Iris pigment epithelial cell (primary cell): ENCODE data around the gene ITGBL1.
A peak's percentile ranks its signal among the peaks of the same experiment; 100 is the strongest.

Experiments used
- DNase-seq: peaks from one replicate; pipeline ENCODE4 v3.0.0-alpha.2; 2011; ENCODE audit warnings: low read depth

ITGBL1 gene

GRCh38 chr13:101567841-101568240, 115.4 kb downstream of the ITGBL1 start:
- no peak for DNase-seq

GRCh38 chr13:101569807-101570206, 117.3 kb downstream of the ITGBL1 start:
- DNase-seq: no peak

- DNase-seq: peak; percentile 52
These were observed 117.9 kb downstream of the ITGBL1 start for GRCh38 chr13:101570410-101570809.

GRCh38 chr13:101572456-101572855, 120.0 kb downstream of the ITGBL1 start:
- peak; percentile 28 for DNase-seq

DNA sequence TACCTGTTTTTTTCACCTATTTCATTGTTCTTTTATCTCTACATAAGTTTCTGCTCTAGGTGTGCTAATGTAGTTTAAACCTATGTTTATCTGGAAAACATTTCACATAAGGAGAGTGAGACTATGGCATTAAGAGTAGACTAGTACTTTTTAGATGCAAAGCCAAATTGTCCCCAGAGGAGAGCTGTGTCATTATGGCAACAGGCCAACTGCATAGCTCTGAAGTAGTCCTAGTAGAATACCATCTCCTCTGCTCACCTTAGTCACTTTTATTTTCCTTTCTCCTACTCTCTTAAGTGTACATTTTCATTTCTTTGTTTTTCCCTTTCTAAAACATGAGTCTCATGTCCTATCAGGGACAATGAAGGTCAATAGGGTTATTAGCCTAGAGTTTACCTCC, 123.1 kb downstream of the ITGBL1 start:
- no peak for DNase-seq

- peak; percentile 95 for DNase-seq
These were observed 124.0 kb downstream of the ITGBL1 start for GRCh38 chr13:101576455-101576854.

DNA sequence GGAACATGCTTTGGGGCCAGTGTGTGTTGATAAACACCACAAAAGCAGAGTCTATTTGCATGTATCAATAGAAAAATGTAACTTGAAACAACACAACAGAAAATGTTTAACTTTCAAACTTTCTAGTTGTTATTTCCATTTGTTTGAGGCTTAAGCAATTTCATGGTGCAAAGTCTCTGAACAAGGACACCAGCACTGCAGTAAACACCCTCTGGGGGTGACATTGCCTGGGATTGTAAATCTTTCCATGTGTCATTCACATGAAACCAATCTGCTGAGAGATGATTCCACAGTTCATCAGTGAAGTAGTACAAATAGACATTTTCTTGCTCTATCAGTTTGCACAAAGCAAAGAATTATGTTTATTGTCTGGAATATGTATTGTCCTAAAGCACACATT, 124.5 kb downstream of the ITGBL1 start:
- DNase-seq: peak; percentile 40

GRCh38 chr13:101579281-101579802, 126.9 kb downstream of the ITGBL1 start:
- peak; percentile 80 for DNase-seq

DNA sequence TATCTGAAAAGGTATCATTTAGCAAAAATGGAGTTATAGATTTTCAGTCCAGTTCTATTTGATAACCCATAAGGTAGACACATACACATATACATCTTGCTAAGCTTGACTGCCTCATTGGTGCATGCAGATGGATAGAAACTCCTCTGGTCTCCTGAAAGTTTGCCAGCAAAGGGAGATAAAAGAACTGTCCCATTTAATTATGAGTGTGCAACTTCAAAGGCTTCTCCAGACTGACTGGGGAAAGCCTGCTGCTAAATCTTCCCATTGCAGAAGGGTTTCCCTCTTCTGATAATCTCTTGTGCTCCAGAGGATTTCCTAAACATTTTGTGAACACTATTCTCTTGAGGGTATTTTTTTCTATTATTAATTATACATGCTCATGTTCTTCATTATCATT, 131.9 kb downstream of the ITGBL1 start:
- DNase-seq: no peak

DNA sequence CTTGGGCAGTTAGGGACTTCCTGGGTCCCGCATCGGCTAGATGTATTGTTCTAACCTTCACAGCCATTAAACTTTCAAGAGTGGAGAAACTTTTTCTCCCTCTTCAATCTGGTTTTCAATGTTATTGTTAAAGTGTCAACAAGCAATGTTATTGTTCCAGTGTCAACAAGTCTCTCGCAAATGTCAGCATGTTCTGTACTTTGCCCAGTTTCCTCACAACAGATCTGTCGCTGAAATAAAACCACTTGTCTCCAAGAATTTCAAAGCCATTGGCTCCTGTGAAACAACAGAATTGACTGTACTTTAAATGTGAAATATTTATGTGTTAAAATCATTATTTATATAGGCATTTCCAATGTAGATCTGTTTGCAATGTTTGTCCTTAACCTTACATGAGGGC, 138.0 kb downstream of the ITGBL1 start:
- DNase-seq: no peak

DNA sequence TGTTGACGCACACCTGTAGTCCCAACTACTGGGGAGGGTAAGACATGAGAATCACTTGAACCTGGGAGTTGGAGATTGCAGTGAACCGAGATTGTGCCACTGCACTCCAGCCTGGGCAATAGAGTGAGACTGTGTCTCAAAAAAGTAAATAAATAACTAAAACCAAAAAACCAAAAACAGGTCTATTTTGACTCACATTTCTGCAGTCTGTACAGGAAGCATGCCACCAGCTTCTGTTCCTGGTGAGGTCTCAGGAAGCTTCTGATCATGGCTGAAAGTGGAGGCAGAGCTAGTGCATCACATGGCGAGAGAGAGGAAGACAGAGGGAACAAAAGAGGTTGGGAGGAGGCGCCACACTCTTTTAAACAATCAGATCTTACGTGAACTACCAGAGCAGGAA, 142.5 kb downstream of the ITGBL1 start:
- DNase-seq: no peak

DNA sequence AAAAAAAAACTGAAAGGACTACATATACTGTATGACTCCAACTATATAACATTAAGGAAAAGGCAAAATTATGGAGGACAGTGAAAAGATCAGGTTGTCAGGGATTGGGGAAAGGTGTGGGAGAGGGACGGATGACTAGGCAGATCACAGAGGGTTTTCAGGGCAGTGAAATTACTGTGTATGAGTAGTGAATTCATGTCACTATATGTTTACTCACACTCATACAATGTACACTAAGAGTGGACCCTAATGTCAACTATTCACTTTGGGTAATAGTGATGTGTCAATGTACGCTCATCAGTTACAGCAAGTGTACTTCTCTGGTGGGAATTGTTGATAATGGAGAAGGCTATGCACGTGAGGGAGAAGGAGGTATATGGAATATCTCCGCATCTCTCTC, 144.3 kb downstream of the ITGBL1 start:
- no peak for DNase-seq

DNA sequence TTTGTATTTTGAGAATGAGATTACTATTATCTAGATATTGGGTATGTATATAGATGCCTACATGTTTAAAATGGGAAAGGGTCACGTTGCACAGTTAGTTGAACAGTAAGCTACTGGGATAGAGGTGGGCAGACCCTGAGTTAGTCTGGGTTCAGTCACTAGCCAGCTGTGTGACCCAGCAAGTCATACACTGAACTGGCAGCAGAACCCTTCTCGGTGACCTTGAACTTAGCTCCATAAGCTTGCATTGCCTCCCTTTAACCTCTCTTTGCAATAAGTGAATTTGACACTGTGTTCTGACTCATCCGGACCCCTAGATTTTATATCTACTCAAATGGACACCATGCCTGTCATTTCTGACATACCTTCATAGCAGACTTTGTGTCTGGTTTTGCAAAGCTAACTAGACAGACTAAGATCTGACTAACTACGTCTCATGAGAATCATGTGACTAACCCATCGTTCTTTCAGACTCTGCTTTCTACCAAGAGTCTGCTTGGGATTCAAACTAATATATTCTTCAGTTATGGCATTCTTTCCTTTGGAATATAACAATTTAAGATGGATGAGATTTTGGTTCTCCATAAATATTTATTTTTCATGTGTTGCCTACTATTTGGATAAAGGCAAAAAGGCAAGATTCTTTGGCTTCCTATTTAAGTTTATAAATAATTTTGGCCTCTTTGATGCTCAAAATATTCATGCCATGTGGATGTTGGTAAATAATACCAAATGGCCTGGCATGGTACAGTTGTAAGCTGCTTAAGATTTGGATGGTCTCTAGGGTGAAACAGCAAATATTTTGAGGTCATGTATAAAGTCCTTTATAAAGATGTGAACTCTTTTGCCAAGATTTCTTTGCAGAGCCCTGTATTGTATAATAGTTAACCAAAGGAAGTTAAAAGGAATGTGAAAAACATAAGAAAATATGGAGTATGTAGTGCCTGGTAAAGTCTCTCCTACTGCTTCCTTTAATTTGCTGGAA, 159.3 kb downstream of the ITGBL1 start:
- peak; percentile 60 for DNase-seq

GRCh38 chr13:101612735-101613134, 160.3 kb downstream of the ITGBL1 start:
- DNase-seq: no peak

GRCh38 chr13:101614491-101614890, 162.0 kb downstream of the ITGBL1 start:
- no peak for DNase-seq

DNA sequence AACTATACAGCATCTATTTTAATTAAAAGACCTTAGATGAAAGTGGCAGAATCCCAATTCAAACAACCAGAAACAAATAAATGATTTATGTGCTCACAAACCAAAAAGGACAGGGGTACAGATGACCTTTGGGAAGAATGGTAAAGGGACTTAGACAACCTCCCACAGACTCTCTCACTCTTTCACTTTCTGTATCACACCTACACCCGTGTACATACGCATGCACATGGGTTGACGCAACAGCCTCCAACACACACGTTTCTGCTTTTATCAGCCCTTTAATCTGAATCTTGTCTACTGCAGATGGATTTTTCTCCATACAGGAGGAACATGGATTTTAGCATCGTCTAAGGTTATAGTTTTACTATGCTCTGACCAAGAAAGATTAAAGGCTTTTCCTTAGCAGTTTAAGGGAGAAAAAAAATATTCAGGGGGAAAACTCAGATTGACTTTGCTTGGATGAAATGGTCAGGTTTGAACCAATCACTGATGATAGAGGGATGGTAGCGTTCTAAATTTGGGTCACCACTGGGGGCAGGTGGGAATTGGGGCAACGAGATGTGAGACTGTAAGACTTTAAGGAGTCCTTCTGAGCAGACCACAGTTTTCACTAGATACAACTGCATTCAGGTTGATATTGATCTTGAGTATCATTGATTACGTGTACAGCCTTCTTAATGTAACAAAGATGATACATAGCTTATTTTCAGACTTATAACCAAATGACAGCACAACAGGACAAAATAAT, 166.1 kb downstream of the ITGBL1 start:
- no peak for DNase-seq

DNA sequence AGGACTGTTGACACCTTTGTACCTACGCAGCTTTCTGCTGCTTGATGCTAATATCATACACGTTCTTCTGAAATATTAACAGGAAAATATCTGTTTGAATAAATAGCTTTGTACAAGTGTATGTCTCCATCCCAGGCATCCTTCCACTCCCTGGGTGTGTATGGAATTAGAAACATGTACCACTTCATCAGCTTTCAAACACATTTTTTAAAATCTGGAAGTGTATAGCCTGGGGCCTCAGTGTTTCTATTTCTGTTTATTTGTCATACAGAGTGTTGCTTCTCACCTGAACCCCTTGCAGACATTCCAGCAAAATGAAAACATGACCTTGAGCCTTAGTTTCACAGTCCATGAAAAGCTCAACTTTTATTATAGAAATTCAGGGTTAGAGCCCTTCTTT, 168.6 kb downstream of the ITGBL1 start:
- no peak for DNase-seq

GRCh38 chr13:101623470-101624209, 171.2 kb downstream of the ITGBL1 start:
- DNase-seq: peak; percentile 63

DNA sequence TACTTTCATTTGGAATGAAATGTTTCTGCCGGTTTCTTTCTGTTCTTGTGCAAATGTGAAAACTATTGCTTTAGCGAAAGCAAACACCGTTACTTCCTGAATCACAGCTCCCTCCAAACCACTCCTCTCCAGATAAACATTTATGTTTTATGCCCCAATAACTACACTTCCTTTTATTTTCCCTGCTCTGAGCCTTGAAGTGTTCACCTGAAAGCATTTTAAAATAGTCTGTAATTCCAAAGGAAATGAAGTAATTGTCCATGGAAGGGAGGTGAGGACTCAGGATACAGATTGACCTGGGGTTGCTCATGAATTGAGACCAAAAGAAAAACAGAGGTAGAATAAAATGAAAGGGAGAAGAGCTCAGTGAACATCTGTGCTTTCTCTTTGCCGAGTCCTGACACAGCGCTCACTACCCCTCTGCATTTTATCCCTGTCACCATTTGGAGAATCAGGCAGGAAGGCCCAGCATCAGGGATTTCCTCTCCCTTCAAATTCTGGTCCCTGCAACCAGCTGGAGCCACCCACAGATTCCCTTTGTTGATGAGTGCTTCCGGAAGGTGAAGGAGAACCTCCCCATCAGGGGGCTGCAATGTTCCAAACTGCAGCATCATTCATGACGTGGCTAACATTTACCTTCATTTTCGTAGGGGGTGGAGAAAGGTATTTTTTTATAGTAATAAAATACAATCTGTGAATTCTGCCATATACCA, 171.9 kb downstream of the ITGBL1 start:
- DNase-seq: peak; percentile 28

DNA sequence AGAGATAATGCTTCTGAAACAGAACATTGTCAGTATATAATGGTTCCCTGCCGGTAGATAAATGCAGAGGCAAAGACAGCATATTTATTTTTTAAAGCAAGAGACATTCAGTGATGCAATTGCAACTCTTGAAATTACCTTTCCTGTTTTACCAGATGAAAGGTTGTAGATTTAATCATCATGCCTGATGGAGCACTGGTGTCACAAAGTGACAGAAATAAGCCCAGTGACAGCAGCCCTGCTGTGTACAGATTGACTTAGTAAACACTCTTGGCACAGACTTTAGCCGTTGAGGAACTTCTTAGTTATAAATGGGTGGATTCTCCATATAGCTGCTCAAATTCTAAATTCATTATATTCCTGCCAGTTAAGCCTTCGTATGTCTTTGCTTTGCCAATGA, 172.5 kb downstream of the ITGBL1 start:
- no peak for DNase-seq

- DNase-seq: peak; percentile 25
These were observed 174.6 kb downstream of the ITGBL1 start for GRCh38 chr13:101626925-101627555.
